ENCODE data around the gene COL25A1.

GRCh38 chr4:109251396-109251795 lies 51.1 kb downstream of the COL25A1 start:
- TF ChIP-seq CTCF (IDR thresholded peaks at IDR 0.05) = no peak
- TF ChIP-seq SIN3A (IDR thresholded peaks at IDR 0.05; ENCODE audit: borderline replicate concordance, insufficient read depth, low read depth, low read length) = no peak
- no peak for TF ChIP-seq REST (IDR thresholded peaks at IDR 0.05; ENCODE audit: insufficient read depth in 1 of 2, low read depth in 2 of 2, low read length in 1 of 2)

Measured in Panc1 (cell line).